Measurements from ENCODE around the gene PRM3. TPM values are rescaled to one million over a fixed set of nuclear protein-coding genes. Genes with fewer than 3 reads are reported as not detected.

PRM3 gene
- polyA plus RNA-seq, 1 donor from 2014 or later, result not detected

- Histone ChIP-seq H3K4me2 (ENCODE audit: low read length) (no peak overlapping the region), H3K27ac (ENCODE audit: low read length) (no peak overlapping the region), H3K9me3 (ENCODE audit: low read length) (no peaks in the 10 kb centered on the region), H3K27me3 (ENCODE audit: insufficient read depth, low read depth, low read length) (no peaks in the 10 kb centered on the region), H2AFZ (ENCODE audit: low read depth, low read length) (no peak overlapping the region), H3K9me2 (ENCODE audit: insufficient read depth, low read length) (no peaks in the 10 kb centered on the region), H3F3A (ENCODE audit: insufficient read depth, low read length, poor library complexity, severe bottlenecking) (no peaks in the 10 kb centered on the region), H3K79me2 (replicated peaks; ENCODE audit: insufficient read depth, low read length) (no peaks in the 10 kb centered on the region), H3K9ac (ENCODE audit: low read length) (no peak overlapping the region), H4K20me1 (ENCODE audit: insufficient read depth) (no peaks in the 10 kb centered on the region), H3K36me3 (ENCODE audit: insufficient read depth, low read length) (no peaks in the 10 kb centered on the region), H3K4me3 (ENCODE audit: low read length) (no peak overlapping the region)
- TF ChIP-seq MXI1 (conservative IDR thresholded peaks at IDR 0.05; ENCODE audit: poor library complexity, severe bottlenecking) (no peak), REST (IDR thresholded peaks at IDR 0.05; ENCODE audit: borderline replicate concordance) (no peak), EZH2 (IDR thresholded peaks at IDR 0.05; ENCODE audit: borderline replicate concordance, insufficient read depth, low read length, poor library complexity, severe bottlenecking) (no peak), SMC3 (conservative IDR thresholded peaks at IDR 0.05; ENCODE audit: poor library complexity) (no peak), RAD21 (conservative IDR thresholded peaks at IDR 0.05) (no peak), CTCF (IDR thresholded peaks at IDR 0.05; ENCODE audit: poor library complexity, severe bottlenecking) (no peak), TAF1 (IDR thresholded peaks at IDR 0.05; ENCODE audit: low read depth) (no peak), POLR2AphosphoS5 (IDR thresholded peaks at IDR 0.05) (no peak), EP300 (conservative IDR thresholded peaks at IDR 0.05; ENCODE audit: poor library complexity, severe bottlenecking) (no peak)
Measured at GRCh38 chr16:11242658-11243057, 30.8 kb downstream of the PRM3 start.

- no peaks in the 10 kb centered on the region for H3K9me2 ChIP-seq (ENCODE audit: insufficient read depth, low read length)
- no peak for TF ChIP-seq TAF1 (IDR thresholded peaks at IDR 0.05; ENCODE audit: low read depth)
- TF ChIP-seq CTCF (IDR thresholded peaks at IDR 0.05; ENCODE audit: poor library complexity, severe bottlenecking), result no peak
- TF ChIP-seq MXI1 (conservative IDR thresholded peaks at IDR 0.05; ENCODE audit: poor library complexity, severe bottlenecking), result no peak
- no peak for TF ChIP-seq SMC3 (conservative IDR thresholded peaks at IDR 0.05; ENCODE audit: poor library complexity)
- TF ChIP-seq RAD21 (conservative IDR thresholded peaks at IDR 0.05), result no peak
- no peak for TF ChIP-seq EZH2 (IDR thresholded peaks at IDR 0.05; ENCODE audit: borderline replicate concordance, insufficient read depth, low read length, poor library complexity, severe bottlenecking)
Measured at GRCh38 chr16:11241480-11242204, 31.8 kb downstream of the PRM3 start.

More at GRCh38 chr16:11241480-11242204, 31.8 kb downstream of the PRM3 start:
- H3K9ac ChIP-seq (ENCODE audit: low read length), result no peak overlapping the region
- no peaks in the 10 kb centered on the region for H3K27me3 ChIP-seq (ENCODE audit: insufficient read depth, low read depth, low read length)
- H3K4me2 ChIP-seq (ENCODE audit: low read length), result no peak overlapping the region
- no peaks in the 10 kb centered on the region for H3K79me2 ChIP-seq (replicated peaks; ENCODE audit: insufficient read depth, low read length)
- H3K27ac ChIP-seq (ENCODE audit: low read length), result no peak overlapping the region
- H4K20me1 ChIP-seq (ENCODE audit: insufficient read depth), result no peaks in the 10 kb centered on the region
- H2AFZ ChIP-seq (ENCODE audit: low read depth, low read length), result no peak overlapping the region
- H3F3A ChIP-seq (ENCODE audit: insufficient read depth, low read length, poor library complexity, severe bottlenecking), result no peaks in the 10 kb centered on the region
- no peaks in the 10 kb centered on the region for H3K36me3 ChIP-seq (ENCODE audit: insufficient read depth, low read length)
- H3K9me3 ChIP-seq (ENCODE audit: low read length), result no peaks in the 10 kb centered on the region
- H3K4me3 ChIP-seq (ENCODE audit: low read length), result no peak overlapping the region
